Measurements from ENCODE around the gene FOXP1. TPM values are rescaled to one million over a fixed set of nuclear protein-coding genes. Genes with fewer than 3 reads are reported as not detected.

The FOXP1 gene
- total RNA-seq, 1 experiment from 2014 or later = 75.3 TPM

DNA sequence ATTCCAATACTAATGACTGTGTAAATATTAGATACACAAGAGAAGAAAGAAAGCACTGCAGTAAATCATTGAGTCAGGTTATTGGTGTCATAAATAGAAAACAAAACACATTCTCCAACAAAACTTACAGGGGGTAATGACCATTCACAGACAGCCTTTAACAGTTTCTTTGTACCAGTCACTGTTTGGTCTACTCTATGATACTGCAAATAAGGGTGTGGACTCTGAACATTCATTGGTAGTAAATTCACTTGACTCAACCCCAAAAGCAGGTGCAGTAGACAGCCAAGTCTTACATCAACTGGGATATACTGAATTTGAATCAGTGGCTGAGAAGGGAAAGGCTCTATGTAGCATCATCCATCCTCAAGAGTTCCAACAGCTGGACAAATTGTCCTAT, 463.5 kb downstream of the FOXP1 start:
- no peak overlapping the region for H3K18ac ChIP-seq (ENCODE audit: insufficient read length, low read depth, low read length)
- TF ChIP-seq, protein P1, sequence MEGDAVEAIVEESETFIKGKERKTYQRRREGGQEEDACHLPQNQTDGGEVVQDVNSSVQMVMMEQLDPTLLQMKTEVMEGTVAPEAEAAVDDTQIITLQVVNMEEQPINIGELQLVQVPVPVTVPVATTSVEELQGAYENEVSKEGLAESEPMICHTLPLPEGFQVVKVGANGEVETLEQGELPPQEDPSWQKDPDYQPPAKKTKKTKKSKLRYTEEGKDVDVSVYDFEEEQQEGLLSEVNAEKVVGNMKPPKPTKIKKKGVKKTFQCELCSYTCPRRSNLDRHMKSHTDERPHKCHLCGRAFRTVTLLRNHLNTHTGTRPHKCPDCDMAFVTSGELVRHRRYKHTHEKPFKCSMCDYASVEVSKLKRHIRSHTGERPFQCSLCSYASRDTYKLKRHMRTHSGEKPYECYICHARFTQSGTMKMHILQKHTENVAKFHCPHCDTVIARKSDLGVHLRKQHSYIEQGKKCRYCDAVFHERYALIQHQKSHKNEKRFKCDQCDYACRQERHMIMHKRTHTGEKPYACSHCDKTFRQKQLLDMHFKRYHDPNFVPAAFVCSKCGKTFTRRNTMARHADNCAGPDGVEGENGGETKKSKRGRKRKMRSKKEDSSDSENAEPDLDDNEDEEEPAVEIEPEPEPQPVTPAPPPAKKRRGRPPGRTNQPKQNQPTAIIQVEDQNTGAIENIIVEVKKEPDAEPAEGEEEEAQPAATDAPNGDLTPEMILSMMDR (conservative IDR thresholded peaks at IDR 0.05) = no peak
- no peak overlapping the region for H2BK120ac ChIP-seq (ENCODE audit: low read depth, low read length, poor library complexity, severe bottlenecking)
- Mint-ChIP-seq H3K27me3 (ENCODE audit: low read depth) (no peaks in the 10 kb centered on the region; the same call in 1 of the 2 replicates), H3K4me1 (peaks cover 12 to 13% of the 10 kb centered on the region in 2 experiments), H3K4me3 (no peak overlapping the region), H3K27ac (no peak overlapping the region), H3K36me3 (ENCODE audit: insufficient read depth in 1 of 3, low read depth in 3 of 3) (no peaks in the 10 kb centered on the region), H3K9me3 (no peaks in the 10 kb centered on the region)
- H2AK5ac ChIP-seq (ENCODE audit: insufficient read length, low read length) = no peak overlapping the region
- H3K23me2 ChIP-seq (ENCODE audit: insufficient read length, low read depth, low read length, poor library complexity, severe bottlenecking) = no peaks in the 10 kb centered on the region
- no peaks in the 10 kb centered on the region for H4K20me1 ChIP-seq (ENCODE audit: control insufficient read depth, insufficient read depth, insufficient read length)
- H4K8ac ChIP-seq (replicated peaks; ENCODE audit: insufficient read length, low read depth, low read length) = no peak overlapping the region
- no peak overlapping the region for H3K14ac ChIP-seq (ENCODE audit: insufficient read depth, low read length)
- H3K27me3 ChIP-seq (ENCODE audit: insufficient read depth, low read length) = no peaks in the 10 kb centered on the region
- no peak overlapping the region for H3K27ac ChIP-seq (ENCODE audit: insufficient read length, low read depth, low read length)
- H3K56ac ChIP-seq (ENCODE audit: insufficient read length, low read depth, low read length) = no peak overlapping the region
- no peak overlapping the region for H2BK20ac ChIP-seq (ENCODE audit: low read depth, low read length, poor library complexity, severe bottlenecking)
- H4K5ac ChIP-seq (ENCODE audit: insufficient read length, low read depth, low read length) = no peak overlapping the region
- no peak for DNase-seq
- no peak overlapping the region for H2BK5ac ChIP-seq (ENCODE audit: insufficient read length, low read length)
- no peaks in the 10 kb centered on the region for H3K9me3 ChIP-seq (ENCODE audit: control insufficient read depth, low read depth, low read length)
- no peaks in the 10 kb centered on the region for H3K4me1 ChIP-seq (ENCODE audit: insufficient read depth, low read length)
- no peak overlapping the region for H2BK12ac ChIP-seq (ENCODE audit: insufficient read length, low read depth, low read length)
- H3K4ac ChIP-seq (ENCODE audit: low read depth, low read length) = no peak overlapping the region
- no peaks in the 10 kb centered on the region for H3K79me1 ChIP-seq (ENCODE audit: insufficient read depth, low read depth, low read length, poor library complexity, severe bottlenecking)
- H2BK15ac ChIP-seq (ENCODE audit: low read depth, low read length) = no peak overlapping the region
- H3T11ph ChIP-seq (ENCODE audit: low read length) = no peak overlapping the region
- no peak overlapping the region for H2AFZ ChIP-seq (ENCODE audit: low read length)
- no peaks in the 10 kb centered on the region for H3K79me2 ChIP-seq (ENCODE audit: insufficient read depth, low read length)
- no peak overlapping the region for H3K23ac ChIP-seq (ENCODE audit: insufficient read length, low read depth, low read length)
- H3K9ac ChIP-seq (ENCODE audit: extremely low read depth, insufficient read length, low read length) = no peak overlapping the region
- no peak overlapping the region for H4K91ac ChIP-seq (ENCODE audit: insufficient read length, low read depth, low read length)
- no peak overlapping the region for H3K4me2 ChIP-seq (ENCODE audit: insufficient read depth, insufficient read length, low read length)

Data from H9 (cell line).